Endodermal cell (in vitro differentiated cells): ENCODE measurements around the gene SYCP2. TPM values are rescaled to one million over a fixed set of nuclear protein-coding genes. Genes with fewer than 3 reads are reported as not detected.

ENCODE experiments used
- DNase-seq: peaks from one replicate; pipeline ENCODE4 v3.0.0-alpha.2; 2017
- H3K27ac ChIP-seq: 2 replicates; pipeline ENCODE4 v1.5.1; 2013; ENCODE audit warnings: mild to moderate bottlenecking, low read depth, low read length, moderate library complexity
- H3K27me3 ChIP-seq: 2 replicates; pipeline ENCODE4 v1.6.1; 2013; ENCODE audit warnings: mild to moderate bottlenecking, low read length, moderate library complexity; ENCODE audit not compliant: insufficient read depth, control insufficient read depth, poor library complexity, severe bottlenecking
- H3K36me3 ChIP-seq: 2 replicates; pipeline ENCODE4 v1.7.0; 2013; ENCODE audit warnings: mild to moderate bottlenecking, low read length, moderate library complexity; ENCODE audit not compliant: control insufficient read depth, insufficient read depth
- H3K4me1 ChIP-seq: one replicate; pipeline ENCODE4 v1.7.0; 2013; ENCODE audit warnings: low read length; ENCODE audit not compliant: control insufficient read depth, insufficient read depth
- H3K4me3 ChIP-seq: 2 replicates; pipeline ENCODE4 v1.5.1; 2013; ENCODE audit warnings: mild to moderate bottlenecking, low read length, moderate library complexity
- H3K9ac ChIP-seq: 2 replicates; pipeline ENCODE4 v1.6.1; 2013; ENCODE audit warnings: mild to moderate bottlenecking, low read length, moderate library complexity; ENCODE audit not compliant: poor library complexity, severe bottlenecking; ENCODE audit errors: extremely low read depth
- H3K9me3 ChIP-seq: 2 replicates; pipeline ENCODE4 v1.6.1; 2013; ENCODE audit warnings: mild to moderate bottlenecking, low read length, moderate library complexity; ENCODE audit not compliant: control insufficient read depth
- H3K27ac Mint-ChIP-seq: 2 replicates; pipeline ENCODE4 v1.8.0; 2020; ENCODE audit warnings: mixed read lengths
- H3K27me3 Mint-ChIP-seq: 2 replicates; pipeline ENCODE4 v1.8.0; 2021; ENCODE audit warnings: mild to moderate bottlenecking, mixed read lengths; ENCODE audit not compliant: insufficient read depth
- H3K36me3 Mint-ChIP-seq: 2 replicates; pipeline ENCODE4 v1.8.0; 2020; ENCODE audit warnings: low read depth, mixed read lengths
- H3K4me1 Mint-ChIP-seq: 2 replicates; pipeline ENCODE4 v1.8.0; 2020; ENCODE audit warnings: mixed read lengths
- H3K4me3 Mint-ChIP-seq: 2 replicates; pipeline ENCODE4 v1.8.0; 2020; ENCODE audit warnings: mild to moderate bottlenecking, moderate library complexity, mixed read lengths
- H3K9me3 Mint-ChIP-seq: 2 replicates; pipeline ENCODE4 v1.8.0; 2020; ENCODE audit warnings: mild to moderate bottlenecking, mixed read lengths
- CTCF ChIP-seq: fragments of 200-600 bp; sonication (generic); conservative IDR thresholded peaks from 2 replicates; pipeline ENCODE4 v1.5.0; 2021; ENCODE audit warnings: antibody characterized with exemption, mild to moderate bottlenecking
- WGBS, 2 experiments: methylation state at CpG; one replicate each; pipeline versions ENCODE4 v1.1.5 to v1.1.7; 2013; ENCODE audit warnings: missing lambda C conversion rate in 2 of 2, mixed read lengths in 1 of 2; ENCODE audit not compliant: insufficient coverage in 1 of 2, insufficient read length in 1 of 2; 5-methylcytosine and 5-hydroxymethylcytosine counted together
- long read RNA-seq, 4 experiments: library from polyadenylated mRNA in 2 of 4; library from RNA in 1 of 4; library from capped mRNA in 1 of 4; stranded (forward) in 3 of 4; unstranded in 1 of 4; transcript quantifications; one replicate each; pipeline ENCODE4 v2.0.0, GENCODE V29; 2020 to 2021; ENCODE audit warnings: inconsistent platforms in 1 of 4
- polyA plus RNA-seq, 2 experiments: library from polyadenylated mRNA; stranded (reverse); fragments of 50-300 nt; gene quantifications; one replicate each; pipeline ENCODE4 v1.2.3, GENCODE V29; 2013
- total RNA-seq, 2 donors: library from RNA; stranded (reverse); fragmentation: NEBNext Ultra II Directional in 1 of 2; extraction: Animal tissue kit (Norgen Biotek cat#: 25700) in 1 of 2; gene quantifications; 2 replicates in 1 of 2; 3 replicates in 1 of 2; pipeline ENCODE4 v1.2.1, GENCODE V29; 2021

The SYCP2 gene
- total RNA-seq = 1 to 10 TPM; 1.2 to 1.4 TPM
- polyA plus RNA-seq (2013, experiment 1 of 2) = 0.43 TPM
- polyA plus RNA-seq (2013, experiment 2 of 2) = 0.21 TPM
- long read RNA-seq, experiment 1 = 0 reads
- long read RNA-seq, experiment 2, partial matches to known transcripts = 1 of 1 reads
- long read RNA-seq, experiment 2, other reads (novel, unspliced or antisense) = 0 of 1 reads
- long read RNA-seq, experiment 3 = 0 reads
- long read RNA-seq, experiment 4 = 0 reads

- Histone ChIP-seq H3K4me1 (no peaks in the 10 kb centered on the region), H3K9ac (no peak within 1 kb of the TSS), H3K36me3 (no peaks in the 10 kb centered on the region), H3K9me3 (no peaks in the 10 kb centered on the region), H3K27me3 (peaks cover 2% of the 10 kb centered on the region), H3K27ac (no peak within 1 kb of the TSS), H3K4me3 (peak within 1 kb of the TSS; percentile 74)
- no peak for DNase-seq
- 84 to 97% methylated on average over 20 to 53 of the region's 65 CpGs for WGBS, 2 experiments
- Mint-ChIP-seq H3K27me3 (peaks cover 36% of the 10 kb centered on the region), H3K4me3 (peak within 1 kb of the TSS; percentile 46), H3K27ac (no peak within 1 kb of the TSS), H3K4me1 (peaks cover 3% of the 10 kb centered on the region), H3K36me3 (peaks cover 3% of the 10 kb centered on the region), H3K9me3 (peaks cover 5% of the 10 kb centered on the region)
- TF ChIP-seq CTCF = no peak
These were observed at the start of gene SYCP2 for GRCh38 chr20:59933296-59933848. TSS of gene SYCP2 (minus strand) at chr20:59933637. CDS start at chr20:59922413, 11,224 bp downstream.

- Mint-ChIP-seq H3K27me3 (no peaks in the 10 kb centered on the region), H3K27ac (no peak overlapping the region), H3K4me3 (no peak overlapping the region), H3K4me1 (peaks cover 4% of the 10 kb centered on the region), H3K9me3 (no peaks in the 10 kb centered on the region), H3K36me3 (no peaks in the 10 kb centered on the region)
- no peak for TF ChIP-seq CTCF
- no peak overlapping the region for H3K4me3 ChIP-seq
- H3K4me1 ChIP-seq = no peaks in the 10 kb centered on the region
- H3K27ac ChIP-seq = no peak overlapping the region
- H3K36me3 ChIP-seq = no peaks in the 10 kb centered on the region
- WGBS, 2 experiments = 94 to 97% methylated on average over 4 to 7 of the region's 9 CpGs
- H3K27me3 ChIP-seq = no peaks in the 10 kb centered on the region
- no peak for DNase-seq
- no peaks in the 10 kb centered on the region for H3K9me3 ChIP-seq
- H3K9ac ChIP-seq = no peak overlapping the region
These were observed 49.6 kb upstream of the SYCP2 start for GRCh38 chr20:59983076-59983475.

GRCh38 chr20:59977086-59977485 is 43.6 kb upstream of the SYCP2 start:
- H3K4me1 ChIP-seq = no peaks in the 10 kb centered on the region
- Mint-ChIP-seq H3K36me3 (no peaks in the 10 kb centered on the region), H3K4me3 (no peak overlapping the region), H3K27me3 (no peaks in the 10 kb centered on the region), H3K4me1 (no peaks in the 10 kb centered on the region), H3K27ac (no peak overlapping the region), H3K9me3 (no peaks in the 10 kb centered on the region)
- 95 to 100% methylated on average over 4 to 8 of the region's 9 CpGs for WGBS, 2 experiments
- H3K4me3 ChIP-seq = no peak overlapping the region
- H3K9me3 ChIP-seq = no peaks in the 10 kb centered on the region
- H3K36me3 ChIP-seq = no peaks in the 10 kb centered on the region
- H3K9ac ChIP-seq = no peak overlapping the region
- DNase-seq = no peak
- TF ChIP-seq CTCF = no peak
- H3K27me3 ChIP-seq = no peaks in the 10 kb centered on the region
- H3K27ac ChIP-seq = no peak overlapping the region
